Measurements from ENCODE around the gene ERH.

DNA sequence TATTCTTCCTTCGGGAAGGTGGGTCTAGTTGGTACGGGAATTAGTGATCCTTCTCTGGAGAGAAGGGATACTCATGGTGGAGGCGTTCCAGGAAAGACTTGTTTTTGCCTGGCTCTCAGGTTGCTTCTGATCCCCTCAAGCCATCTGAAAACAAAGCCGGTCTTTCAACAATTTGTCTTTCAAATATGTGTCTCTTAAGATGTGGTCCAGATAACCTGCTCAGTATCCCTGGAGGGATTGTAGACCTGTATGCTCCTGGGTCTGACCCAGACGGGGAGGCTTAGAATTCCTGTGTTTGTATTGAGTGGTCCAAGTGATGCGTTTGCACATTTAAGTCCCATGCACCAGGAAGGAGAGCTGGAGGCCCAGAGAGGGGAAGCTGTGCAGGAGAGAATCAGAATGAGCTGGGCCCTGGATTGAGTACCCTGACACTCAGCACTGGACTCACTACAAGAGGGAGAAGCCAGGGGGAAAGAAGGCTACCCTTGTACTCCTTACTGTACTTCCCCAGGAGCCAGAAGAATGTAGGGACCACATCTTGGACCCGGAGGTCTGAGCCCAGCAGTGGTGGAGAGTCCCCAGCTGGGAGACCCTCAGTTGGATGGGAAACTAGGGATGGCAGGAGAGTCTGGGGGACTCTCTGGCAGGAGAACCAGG, 40.4 kb downstream of the ERH start:
- TF ChIP-seq, protein P1, sequence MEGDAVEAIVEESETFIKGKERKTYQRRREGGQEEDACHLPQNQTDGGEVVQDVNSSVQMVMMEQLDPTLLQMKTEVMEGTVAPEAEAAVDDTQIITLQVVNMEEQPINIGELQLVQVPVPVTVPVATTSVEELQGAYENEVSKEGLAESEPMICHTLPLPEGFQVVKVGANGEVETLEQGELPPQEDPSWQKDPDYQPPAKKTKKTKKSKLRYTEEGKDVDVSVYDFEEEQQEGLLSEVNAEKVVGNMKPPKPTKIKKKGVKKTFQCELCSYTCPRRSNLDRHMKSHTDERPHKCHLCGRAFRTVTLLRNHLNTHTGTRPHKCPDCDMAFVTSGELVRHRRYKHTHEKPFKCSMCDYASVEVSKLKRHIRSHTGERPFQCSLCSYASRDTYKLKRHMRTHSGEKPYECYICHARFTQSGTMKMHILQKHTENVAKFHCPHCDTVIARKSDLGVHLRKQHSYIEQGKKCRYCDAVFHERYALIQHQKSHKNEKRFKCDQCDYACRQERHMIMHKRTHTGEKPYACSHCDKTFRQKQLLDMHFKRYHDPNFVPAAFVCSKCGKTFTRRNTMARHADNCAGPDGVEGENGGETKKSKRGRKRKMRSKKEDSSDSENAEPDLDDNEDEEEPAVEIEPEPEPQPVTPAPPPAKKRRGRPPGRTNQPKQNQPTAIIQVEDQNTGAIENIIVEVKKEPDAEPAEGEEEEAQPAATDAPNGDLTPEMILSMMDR (conservative IDR thresholded peaks at IDR 0.05): no peak
- TF ChIP-seq ZFX (IDR thresholded peaks at IDR 0.05): no peak

Measured in C4-2B (cell line).